Type B pancreatic cell (in vitro differentiated cells): ENCODE results near the gene CYRIA. TPM values are rescaled to one million over a fixed set of nuclear protein-coding genes. Genes with fewer than 3 reads are reported as not detected.

Source experiments
- DNase-seq: peaks from one replicate; pipeline ENCODE4 v3.0.0; 2021; ENCODE audit warnings: mixed read lengths; ENCODE audit not compliant: unreplicated experiment; ENCODE audit errors: extremely low spot score
- H3K27ac Mint-ChIP-seq: 2 replicates; pipeline ENCODE4 v1.8.0; 2021; ENCODE audit warnings: mild to moderate bottlenecking, mixed read lengths
- H3K27me3 Mint-ChIP-seq: 2 replicates; pipeline ENCODE4 v1.8.0; 2021; ENCODE audit warnings: mixed read lengths
- H3K36me3 Mint-ChIP-seq: 2 replicates; pipeline ENCODE4 v1.8.0; 2021; ENCODE audit warnings: mixed read lengths
- H3K4me1 Mint-ChIP-seq: one replicate; pipeline ENCODE4 v1.8.0; 2021; ENCODE audit warnings: mixed read lengths; ENCODE audit not compliant: unreplicated experiment
- H3K4me3 Mint-ChIP-seq: 2 replicates; pipeline ENCODE4 v1.8.0; 2021; ENCODE audit warnings: mild to moderate bottlenecking, mixed read lengths
- H3K9me3 Mint-ChIP-seq: 2 replicates; pipeline ENCODE4 v1.8.0; 2021; ENCODE audit warnings: mixed read lengths
- total RNA-seq: library from RNA; stranded (reverse); gene quantifications from 2 replicates; pipeline ENCODE4 v1.2.1, GENCODE V29; 2021; ENCODE audit warnings: low replicate concordance
- TF ChIP-seq, protein P1 (sequence below): fragments of 200-600 bp; sonication (generic); conservative IDR thresholded peaks from 2 replicates; pipeline ENCODE4 v1.5.0; 2021; ENCODE audit warnings: antibody characterized with exemption, mild to moderate bottlenecking

The CYRIA gene
- total RNA-seq, 1 donor from 2014 or later: 6.5 TPM

DNA sequence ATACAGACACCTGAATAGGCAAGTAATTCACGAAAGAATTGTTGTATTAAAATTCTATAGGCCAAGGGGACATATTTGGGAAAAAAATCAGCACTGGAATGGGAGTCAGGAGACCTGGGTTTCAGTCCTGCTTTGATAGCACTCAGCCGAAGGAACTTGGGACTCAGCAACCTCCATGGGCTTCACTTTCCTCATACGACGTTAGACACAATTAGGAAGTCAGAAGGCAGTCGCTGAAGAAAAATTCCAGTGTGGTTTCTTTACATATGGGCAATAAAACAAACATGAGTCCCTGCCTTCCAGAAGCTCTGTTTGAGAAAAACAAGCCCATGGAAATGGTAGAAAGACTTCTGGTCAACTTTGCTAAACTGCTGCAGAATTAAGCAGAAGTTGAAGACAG is 15.1 kb upstream of the CYRIA start:
- TF ChIP-seq, protein P1, sequence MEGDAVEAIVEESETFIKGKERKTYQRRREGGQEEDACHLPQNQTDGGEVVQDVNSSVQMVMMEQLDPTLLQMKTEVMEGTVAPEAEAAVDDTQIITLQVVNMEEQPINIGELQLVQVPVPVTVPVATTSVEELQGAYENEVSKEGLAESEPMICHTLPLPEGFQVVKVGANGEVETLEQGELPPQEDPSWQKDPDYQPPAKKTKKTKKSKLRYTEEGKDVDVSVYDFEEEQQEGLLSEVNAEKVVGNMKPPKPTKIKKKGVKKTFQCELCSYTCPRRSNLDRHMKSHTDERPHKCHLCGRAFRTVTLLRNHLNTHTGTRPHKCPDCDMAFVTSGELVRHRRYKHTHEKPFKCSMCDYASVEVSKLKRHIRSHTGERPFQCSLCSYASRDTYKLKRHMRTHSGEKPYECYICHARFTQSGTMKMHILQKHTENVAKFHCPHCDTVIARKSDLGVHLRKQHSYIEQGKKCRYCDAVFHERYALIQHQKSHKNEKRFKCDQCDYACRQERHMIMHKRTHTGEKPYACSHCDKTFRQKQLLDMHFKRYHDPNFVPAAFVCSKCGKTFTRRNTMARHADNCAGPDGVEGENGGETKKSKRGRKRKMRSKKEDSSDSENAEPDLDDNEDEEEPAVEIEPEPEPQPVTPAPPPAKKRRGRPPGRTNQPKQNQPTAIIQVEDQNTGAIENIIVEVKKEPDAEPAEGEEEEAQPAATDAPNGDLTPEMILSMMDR: no peak
- no peak for DNase-seq
- peaks cover 8% of the 10 kb centered on the region for H3K9me3 Mint-ChIP-seq
- no peaks in the 10 kb centered on the region for H3K36me3 Mint-ChIP-seq
- peaks cover 3% of the 10 kb centered on the region for H3K27me3 Mint-ChIP-seq
- no peaks in the 10 kb centered on the region for H3K4me1 Mint-ChIP-seq
- no peak overlapping the region for H3K27ac Mint-ChIP-seq
- H3K4me3 Mint-ChIP-seq: no peak overlapping the region

DNA sequence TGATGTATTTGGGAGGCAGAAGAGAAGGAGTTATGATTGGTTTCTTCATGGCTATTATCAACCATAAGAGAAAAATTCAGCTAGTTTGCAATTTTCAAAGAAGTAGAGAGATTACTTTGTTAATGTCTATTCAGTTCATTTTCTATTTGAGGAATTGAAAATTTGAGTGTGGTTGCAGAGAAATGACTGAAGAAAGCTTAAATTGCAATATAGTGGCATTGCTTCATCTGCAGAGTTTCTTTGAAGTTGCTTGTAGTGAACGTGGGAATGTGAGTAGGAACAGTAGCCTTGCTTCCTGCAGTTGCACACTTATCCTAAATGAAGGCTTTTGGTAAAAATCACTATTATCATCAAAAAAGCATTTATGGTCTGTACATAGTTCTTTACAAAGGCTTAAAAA is 14.7 kb upstream of the CYRIA start:
- TF ChIP-seq, protein P1: no peak
- no peaks in the 10 kb centered on the region for H3K4me1 Mint-ChIP-seq
- no peak overlapping the region for H3K4me3 Mint-ChIP-seq
- peaks cover 3% of the 10 kb centered on the region for H3K27me3 Mint-ChIP-seq
- DNase-seq: no peak
- H3K9me3 Mint-ChIP-seq: peaks cover 9% of the 10 kb centered on the region
- no peak overlapping the region for H3K27ac Mint-ChIP-seq
- H3K36me3 Mint-ChIP-seq: no peaks in the 10 kb centered on the region

DNA sequence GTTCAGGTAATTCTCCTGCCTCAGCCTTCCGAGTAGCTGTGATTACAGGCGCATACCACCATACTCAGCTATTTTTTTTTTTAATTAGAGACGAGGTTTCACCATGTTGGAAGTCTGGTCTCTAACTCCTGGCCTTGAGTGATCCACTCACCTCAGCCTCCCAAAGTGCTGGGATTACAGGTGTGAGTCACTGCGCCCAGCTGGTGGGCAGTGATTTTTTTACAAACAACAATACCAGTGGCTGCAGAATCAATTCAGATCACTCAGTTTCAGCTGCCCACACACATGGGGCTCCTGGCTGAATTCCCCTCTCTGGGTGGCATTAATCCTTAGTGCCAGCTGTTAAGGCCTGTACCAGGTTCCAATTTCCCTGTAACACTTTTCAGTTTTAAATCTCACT is 13.3 kb upstream of the CYRIA start:
- Mint-ChIP-seq H3K36me3 (no peaks in the 10 kb centered on the region), H3K27me3 (peaks cover 3% of the 10 kb centered on the region), H3K4me1 (no peaks in the 10 kb centered on the region), H3K27ac (no peak overlapping the region), H3K4me3 (no peak overlapping the region), H3K9me3 (peaks cover 9% of the 10 kb centered on the region)
- TF ChIP-seq, protein P1: no peak
- DNase-seq: no peak

DNA sequence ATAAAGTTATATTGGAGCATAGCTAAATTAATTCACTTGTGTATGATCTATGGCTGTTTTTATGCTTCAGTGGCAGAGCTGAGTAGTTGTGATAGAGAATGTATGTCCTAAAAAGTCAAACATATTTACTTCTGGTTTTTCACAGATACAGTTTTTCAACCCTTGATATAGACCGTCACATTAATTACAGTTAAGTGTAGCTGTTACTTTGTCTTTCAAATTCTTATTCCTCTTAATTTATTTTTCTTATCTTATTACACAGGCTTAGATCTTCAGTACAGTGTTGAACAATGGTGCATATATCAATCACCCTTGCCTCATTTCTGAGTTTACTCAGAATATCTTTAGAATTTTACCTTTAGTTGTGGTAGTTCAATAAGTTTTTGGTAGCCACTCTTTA is 12.2 kb upstream of the CYRIA start:
- H3K27me3 Mint-ChIP-seq: peaks cover 3% of the 10 kb centered on the region
- H3K9me3 Mint-ChIP-seq: peaks cover 9% of the 10 kb centered on the region
- H3K27ac Mint-ChIP-seq: no peak overlapping the region
- TF ChIP-seq, protein P1: no peak
- DNase-seq: no peak
- no peaks in the 10 kb centered on the region for H3K4me1 Mint-ChIP-seq
- H3K36me3 Mint-ChIP-seq: no peaks in the 10 kb centered on the region
- H3K4me3 Mint-ChIP-seq: no peak overlapping the region

DNA sequence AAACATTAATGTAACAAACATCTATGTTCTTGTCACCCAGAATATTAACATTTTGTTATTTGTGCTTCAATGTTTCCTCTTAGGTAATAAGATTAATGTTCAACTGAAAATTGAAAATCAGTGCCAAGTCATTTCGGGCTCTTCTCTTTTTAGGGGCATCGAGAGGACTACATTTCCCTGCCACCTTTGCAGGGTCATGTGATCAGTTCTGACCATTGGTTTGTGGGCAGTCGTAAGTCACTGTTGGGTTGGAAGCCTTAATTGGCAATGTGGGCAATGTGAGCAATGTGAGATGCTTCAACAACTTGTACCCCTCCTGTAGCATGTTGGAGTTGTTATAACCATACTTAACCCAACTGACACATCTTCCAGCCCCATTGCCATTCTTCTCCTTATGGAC is 10.1 kb upstream of the CYRIA start:
- H3K9me3 Mint-ChIP-seq: peaks cover 14% of the 10 kb centered on the region

More for the DNA sequence above, 10.1 kb upstream of the CYRIA start:
- H3K4me3 Mint-ChIP-seq: no peak overlapping the region
- H3K27me3 Mint-ChIP-seq: peaks cover 3% of the 10 kb centered on the region
- H3K36me3 Mint-ChIP-seq: no peaks in the 10 kb centered on the region
- no peak for DNase-seq
- H3K4me1 Mint-ChIP-seq: no peaks in the 10 kb centered on the region
- H3K27ac Mint-ChIP-seq: no peak overlapping the region
- TF ChIP-seq, protein P1: no peak
